Omental fat pad (tissue), 4 donors: ENCODE results near the gene BICRAL. TPM values are rescaled to one million over a fixed set of nuclear protein-coding genes. Genes with fewer than 3 reads are reported as not detected.
"Not testable (repeated sequence)": the region's sequence is repeated elsewhere in the genome, so short reads cannot be mapped to it uniquely, and the experiment has no call there.

Experiments used
- ATAC-seq: fragments of 150-250 bp; one replicate; pipeline ENCODE4 v1.9.1; 2016; ENCODE audit warnings: mild to moderate bottlenecking, moderate library complexity; ENCODE audit not compliant: low FRiP score
- DNase-seq: peaks from one replicate; pipeline ENCODE4 v3.0.0-alpha.2; 2019; ENCODE audit warnings: low spot score
- total RNA-seq, 4 donors: library from RNA; depleted of rRNA; stranded (reverse); fragments of >200 nt; gene quantifications; one replicate each; pipeline ENCODE4 v1.1.0, GENCODE V29; 2016
- TF ChIP-seq, protein P1 (sequence below), 3 donors: fragments of 450-650 bp; IDR thresholded peaks; one replicate each; pipeline ENCODE4 v1.5.1; 2016 to 2017; ENCODE audit warnings: antibody characterized with exemption in 3 of 3, mild to moderate bottlenecking in 3 of 3, moderate library complexity in 2 of 3

BICRAL gene
- total RNA-seq, 4 donors from 2014 or later: 7.6 to 18.8 (median 12.9) TPM

DNA sequence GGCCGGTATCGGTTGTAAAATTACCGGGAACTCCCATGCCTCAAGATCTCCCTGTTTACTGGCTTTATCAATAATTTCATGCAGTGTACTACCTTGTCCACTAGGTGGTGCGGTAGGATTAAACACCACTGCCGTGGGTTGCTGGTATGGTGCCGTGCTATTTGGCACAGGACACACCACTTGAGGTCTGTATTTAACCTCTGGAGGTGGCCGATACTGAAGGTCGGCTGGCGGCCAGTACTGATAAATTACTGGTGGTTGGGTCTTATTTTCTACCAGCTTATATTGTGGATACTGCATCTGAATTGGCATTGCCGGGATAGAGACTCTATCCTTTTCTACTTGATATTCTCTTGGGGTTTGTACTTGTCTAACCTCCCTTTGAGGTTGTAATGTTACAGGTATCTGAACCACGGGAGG is 119.7 kb downstream of the BICRAL start:
- TF ChIP-seq, protein P1, sequence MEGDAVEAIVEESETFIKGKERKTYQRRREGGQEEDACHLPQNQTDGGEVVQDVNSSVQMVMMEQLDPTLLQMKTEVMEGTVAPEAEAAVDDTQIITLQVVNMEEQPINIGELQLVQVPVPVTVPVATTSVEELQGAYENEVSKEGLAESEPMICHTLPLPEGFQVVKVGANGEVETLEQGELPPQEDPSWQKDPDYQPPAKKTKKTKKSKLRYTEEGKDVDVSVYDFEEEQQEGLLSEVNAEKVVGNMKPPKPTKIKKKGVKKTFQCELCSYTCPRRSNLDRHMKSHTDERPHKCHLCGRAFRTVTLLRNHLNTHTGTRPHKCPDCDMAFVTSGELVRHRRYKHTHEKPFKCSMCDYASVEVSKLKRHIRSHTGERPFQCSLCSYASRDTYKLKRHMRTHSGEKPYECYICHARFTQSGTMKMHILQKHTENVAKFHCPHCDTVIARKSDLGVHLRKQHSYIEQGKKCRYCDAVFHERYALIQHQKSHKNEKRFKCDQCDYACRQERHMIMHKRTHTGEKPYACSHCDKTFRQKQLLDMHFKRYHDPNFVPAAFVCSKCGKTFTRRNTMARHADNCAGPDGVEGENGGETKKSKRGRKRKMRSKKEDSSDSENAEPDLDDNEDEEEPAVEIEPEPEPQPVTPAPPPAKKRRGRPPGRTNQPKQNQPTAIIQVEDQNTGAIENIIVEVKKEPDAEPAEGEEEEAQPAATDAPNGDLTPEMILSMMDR (IDR thresholded peaks at IDR 0.05): peak in 2 of 3 donors; percentile 72 to 88
- peak; percentile 98 for ATAC-seq
- DNase-seq: no peak

DNA sequence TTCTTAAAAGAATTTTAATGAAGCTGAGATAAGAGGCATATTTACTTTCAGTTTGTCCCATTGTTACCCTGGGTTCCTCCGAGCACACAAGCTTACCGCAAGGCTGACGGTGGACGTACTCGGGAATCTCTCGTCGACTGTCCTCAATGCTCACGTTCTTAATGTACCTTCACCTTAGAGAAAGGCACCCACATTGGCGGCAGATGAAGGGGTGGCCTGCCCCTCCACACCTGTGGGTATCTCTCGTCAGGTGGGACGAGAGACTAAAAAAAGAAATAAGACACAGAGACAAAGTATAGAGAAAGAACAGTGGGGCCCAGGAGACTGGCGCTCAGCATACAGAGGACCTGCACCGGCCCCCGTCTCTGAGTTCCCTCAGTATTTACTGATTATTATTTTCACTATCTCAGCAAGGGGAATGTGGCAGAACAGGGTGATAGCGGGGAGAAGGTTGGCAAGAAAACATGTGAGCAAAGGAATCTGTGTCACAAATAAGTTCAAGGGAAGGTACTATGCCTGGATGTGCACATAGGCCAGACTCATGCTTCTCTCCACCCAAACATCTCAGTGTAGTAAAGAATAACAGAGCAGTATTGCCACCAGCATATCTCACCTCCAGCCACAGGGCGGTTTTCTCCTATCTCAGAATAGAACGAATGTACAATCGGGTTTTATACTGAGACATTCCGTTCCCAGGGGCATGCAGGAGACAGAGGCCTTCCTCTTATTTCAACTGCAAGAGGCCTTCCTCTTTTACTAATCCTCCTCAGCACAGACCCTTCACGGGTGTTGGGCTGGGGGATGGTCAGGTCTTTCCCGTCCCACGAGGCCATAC is 120.8 kb downstream of the BICRAL start:
- not testable (repeated sequence) for ATAC-seq, DNase-seq

DNA sequence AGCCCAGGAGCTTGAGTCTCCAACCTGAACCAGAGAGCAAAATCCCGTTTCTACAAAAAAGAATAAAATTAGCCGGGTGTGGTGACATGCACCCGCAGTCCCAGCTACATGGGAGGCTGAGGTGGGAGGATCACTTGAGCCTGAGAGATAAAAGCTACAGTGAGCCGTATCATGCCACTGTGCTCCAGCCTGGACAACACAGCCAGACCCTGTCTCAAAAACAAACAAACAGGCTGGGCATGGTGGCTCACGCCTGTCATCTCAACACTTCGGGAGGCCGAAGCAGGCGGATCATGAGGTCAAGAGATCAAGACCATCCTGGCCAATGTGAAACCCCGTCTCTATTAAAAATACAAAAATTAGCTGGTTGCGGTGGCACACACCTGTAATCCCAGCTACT is 122.6 kb downstream of the BICRAL start:
- ATAC-seq (no peak), DNase-seq (no peak)
- TF ChIP-seq, protein P1 (IDR thresholded peaks at IDR 0.05): no peak

DNA sequence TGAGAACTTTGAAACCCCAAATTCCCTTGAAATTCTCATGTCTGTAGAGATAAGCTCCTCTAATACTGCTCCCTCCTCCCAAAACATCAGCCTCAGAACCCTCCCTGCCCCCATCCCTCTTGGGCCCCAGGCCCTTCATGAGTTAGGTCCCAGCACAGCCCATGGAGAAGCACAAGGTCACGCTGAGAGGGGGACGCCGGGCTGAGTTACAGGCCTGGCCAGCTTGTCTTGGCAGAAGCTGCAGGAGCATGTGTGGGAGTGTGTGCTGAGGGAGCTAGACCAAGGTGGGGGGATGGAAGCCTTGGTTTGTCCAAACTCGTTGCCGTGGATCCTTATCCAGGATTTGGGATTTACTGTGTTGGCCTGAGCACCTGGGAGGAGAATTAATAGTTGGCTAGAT is 125.5 kb downstream of the BICRAL start:
- TF ChIP-seq, protein P1 (IDR thresholded peaks at IDR 0.05): no peak
- ATAC-seq: peak; percentile 42
- DNase-seq: no peak

DNA sequence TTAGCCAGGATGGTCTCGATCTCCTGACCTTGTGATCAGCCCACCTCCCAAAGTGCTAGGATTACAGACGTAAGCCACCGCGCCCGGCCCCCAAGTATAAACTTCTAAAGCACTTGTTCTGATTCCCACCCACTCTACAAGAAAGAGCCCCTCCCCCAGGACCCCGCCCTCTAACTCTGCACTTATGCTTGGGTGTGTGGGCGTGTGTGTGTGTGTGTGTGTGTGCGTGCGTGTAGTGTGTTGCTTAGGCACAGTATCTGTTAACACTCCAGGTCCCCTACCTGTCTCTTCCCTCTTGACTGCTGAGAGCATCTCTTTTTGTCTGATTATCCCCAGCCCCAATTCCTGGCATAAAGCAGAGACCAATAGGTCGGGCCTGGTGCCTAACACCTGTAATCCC is 128.0 kb downstream of the BICRAL start:
- TF ChIP-seq, protein P1 (IDR thresholded peaks at IDR 0.05): no peak
- no peak for DNase-seq
- no peak for ATAC-seq

DNA sequence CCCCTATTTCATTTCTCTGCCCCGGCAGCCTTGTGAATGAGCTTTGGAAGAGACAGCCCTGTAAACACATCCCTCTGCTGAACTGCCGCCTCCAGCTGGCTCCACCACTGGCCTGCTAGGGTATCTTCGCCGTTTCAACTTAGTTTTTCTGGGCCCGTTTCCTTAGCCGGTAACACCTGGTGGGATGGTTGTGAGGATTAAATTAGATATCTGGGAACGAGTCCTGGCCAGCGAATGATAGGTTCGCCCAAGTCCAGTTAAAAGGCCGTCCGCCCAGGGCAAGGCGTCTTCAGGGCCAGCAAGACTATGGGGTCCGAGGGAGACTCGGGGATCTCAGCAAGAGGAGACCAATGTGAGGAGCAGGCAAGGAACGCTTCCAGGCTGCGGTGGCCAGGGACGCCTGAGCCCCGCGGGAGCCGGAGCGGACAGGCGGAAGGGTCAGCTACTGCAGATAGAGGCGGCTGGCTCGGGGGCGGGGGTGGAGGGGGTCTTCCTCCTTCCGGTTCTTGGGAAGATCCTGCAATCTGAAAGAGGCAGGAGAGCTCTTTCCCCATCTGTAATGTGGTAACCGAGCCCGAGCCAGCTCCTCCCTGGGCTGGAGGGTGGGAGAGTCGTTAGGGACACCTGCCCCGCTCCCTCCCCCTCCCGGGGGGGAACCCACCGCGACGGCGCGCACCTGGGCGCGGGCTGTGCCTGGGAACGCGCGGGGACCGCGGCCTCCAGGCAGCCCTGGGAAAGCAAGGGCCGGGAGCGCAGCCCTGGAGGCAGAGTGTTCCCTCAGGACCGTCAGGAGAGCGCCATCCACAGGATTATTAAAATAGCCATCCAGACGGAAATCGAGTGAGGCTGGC is 129.5 kb downstream of the BICRAL start:
- ATAC-seq (peak; percentile 43), DNase-seq (no peak)
- TF ChIP-seq, protein P1 (IDR thresholded peaks at IDR 0.05): no peak

DNA sequence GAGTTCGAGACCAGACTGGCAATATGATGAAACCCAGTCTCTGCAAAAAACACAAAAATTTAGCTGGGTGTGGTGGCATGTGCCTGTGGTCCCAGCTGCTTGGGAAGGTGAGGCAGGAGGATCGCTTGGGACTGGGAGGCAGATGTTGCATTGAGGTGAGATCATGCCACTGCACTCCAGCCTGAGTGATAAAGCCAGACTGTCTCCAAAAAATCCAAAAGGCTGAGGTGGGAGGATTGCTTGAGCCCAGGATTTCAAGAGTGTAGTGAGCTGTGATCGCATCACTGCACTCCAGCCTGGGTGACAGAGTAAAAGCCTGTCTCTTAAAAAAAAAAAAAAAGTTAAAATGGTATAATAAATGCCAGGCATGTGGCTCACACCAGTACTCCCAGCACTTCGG is 132.7 kb downstream of the BICRAL start:
- no peak for DNase-seq
- TF ChIP-seq, protein P1 (IDR thresholded peaks at IDR 0.05): no peak
- no peak for ATAC-seq
